Measurements from ENCODE around the gene SETD5. TPM values are rescaled to one million over a fixed set of nuclear protein-coding genes. Genes with fewer than 3 reads are reported as not detected.

The SETD5 gene
- total and polyA plus RNA-seq, 2 donors (not counting 1 experiment from before 2014, with no cell fraction given) = 53.7 to 62.5 TPM

- Histone ChIP-seq H3K4me1 (ENCODE audit: control insufficient read depth, extremely low read depth, insufficient read depth, low read length) (no peaks in the 10 kb centered on the region), H3K79me2 (ENCODE audit: control insufficient read depth, insufficient read depth, low read length) (no peaks in the 10 kb centered on the region), H3K4me3 (replicated peaks in 1 of 4; ENCODE audit: control extremely low read depth in 1 of 4, insufficient read depth in 1 of 4, low read depth in 3 of 4, low read length in 4 of 4) (no peak overlapping the region), H3K27ac (ENCODE audit: insufficient read depth, low read length) (no peak overlapping the region), H3K9me3 (ENCODE audit: control insufficient read depth, insufficient read depth, low read depth, low read length) (no peaks in the 10 kb centered on the region), H2AFZ (ENCODE audit: low read length) (no peak overlapping the region), H3K27me3 (ENCODE audit: control insufficient read depth, insufficient read depth, low read length) (no peaks in the 10 kb centered on the region), H4K20me1 (ENCODE audit: control insufficient read depth, extremely low read depth, insufficient read depth, low read length) (no peaks in the 10 kb centered on the region), H3K36me3 (ENCODE audit: control insufficient read depth, insufficient read depth, low read length) (no peaks in the 10 kb centered on the region), H3K4me2 (ENCODE audit: extremely low read depth, insufficient read depth, low read length) (no peak overlapping the region), H3K9ac (ENCODE audit: insufficient read depth, low read length) (no peak overlapping the region)
- no peak for DNase-seq (ENCODE audit: low read depth in 2 of 2)
- TF ChIP-seq, protein P1, sequence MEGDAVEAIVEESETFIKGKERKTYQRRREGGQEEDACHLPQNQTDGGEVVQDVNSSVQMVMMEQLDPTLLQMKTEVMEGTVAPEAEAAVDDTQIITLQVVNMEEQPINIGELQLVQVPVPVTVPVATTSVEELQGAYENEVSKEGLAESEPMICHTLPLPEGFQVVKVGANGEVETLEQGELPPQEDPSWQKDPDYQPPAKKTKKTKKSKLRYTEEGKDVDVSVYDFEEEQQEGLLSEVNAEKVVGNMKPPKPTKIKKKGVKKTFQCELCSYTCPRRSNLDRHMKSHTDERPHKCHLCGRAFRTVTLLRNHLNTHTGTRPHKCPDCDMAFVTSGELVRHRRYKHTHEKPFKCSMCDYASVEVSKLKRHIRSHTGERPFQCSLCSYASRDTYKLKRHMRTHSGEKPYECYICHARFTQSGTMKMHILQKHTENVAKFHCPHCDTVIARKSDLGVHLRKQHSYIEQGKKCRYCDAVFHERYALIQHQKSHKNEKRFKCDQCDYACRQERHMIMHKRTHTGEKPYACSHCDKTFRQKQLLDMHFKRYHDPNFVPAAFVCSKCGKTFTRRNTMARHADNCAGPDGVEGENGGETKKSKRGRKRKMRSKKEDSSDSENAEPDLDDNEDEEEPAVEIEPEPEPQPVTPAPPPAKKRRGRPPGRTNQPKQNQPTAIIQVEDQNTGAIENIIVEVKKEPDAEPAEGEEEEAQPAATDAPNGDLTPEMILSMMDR (conservative IDR thresholded peaks at IDR 0.05 in 1 of 2, IDR thresholded peaks at IDR 0.05 in 1 of 2; ENCODE audit: low read depth in 1 of 2, low read length in 2 of 2) = no peak
- TF ChIP-seq EZH2 (IDR thresholded peaks at IDR 0.05; ENCODE audit: low read length, missing control alignments) = no peak
Measured at GRCh38 chr3:9525078-9525477, 127.7 kb downstream of the SETD5 start.

Other genes with a start within 250 kb of the SETD5 start
- 10.0 and 12.4 TPM in 2 replicates for gene SRGAP3, start 148.0 kb upstream of the SETD5 start, total RNA-seq
- gene SRGAP3, start 148.0 kb upstream of the SETD5 start, polyA plus RNA-seq = 0.92 and 1.4 TPM in 2 replicates
- gene THUMPD3, start 34.6 kb upstream of the SETD5 start, total RNA-seq = 59.9 and 68.3 TPM in 2 replicates
- 48.9 and 57.8 TPM in 2 replicates for gene THUMPD3, start 34.6 kb upstream of the SETD5 start, polyA plus RNA-seq
- gene LHFPL4, start 156.2 kb downstream of the SETD5 start, total RNA-seq = under 0.01 and 0.17 TPM in 2 replicates
- gene LHFPL4, start 156.2 kb downstream of the SETD5 start, polyA plus RNA-seq = 0.01 TPM in 1 of 2 replicates, not detected in the other

All from fibroblast of lung (primary cell).